ENCODE measurements around the gene RNF32. TPM values are rescaled to one million over a fixed set of nuclear protein-coding genes. Genes with fewer than 3 reads are reported as not detected.

The RNF32 gene
- total RNA-seq, 2 experiments from 2014 or later = 0.97 to 2.2 TPM

- POLR2A ChIA-PET = no interaction called here
- Mint-ChIP-seq H3K36me3 (peaks cover 13% of the 10 kb centered on the region), H3K9me3 (no peaks in the 10 kb centered on the region), H3K4me1 (peaks cover 3% of the 10 kb centered on the region), H3K27me3 (no peaks in the 10 kb centered on the region), H3K4me3 (no peak overlapping the region), H3K27ac (no peak overlapping the region)
- DNase-seq (no peak), ATAC-seq (ENCODE audit: low read depth) (no peak)
These were observed 85.4 kb downstream of the RNF32 start for GRCh38 chr7:156725936-156726335.

Measured in activated naive CD8-positive, alpha-beta T cell treated with anti-CD3 and anti-CD28 coated beads, Interleukin-2, amount 10 ng/mL, durations not matched to agents 7 days and 5 days (primary cell).